ENCODE measurements around the gene CLIP1. TPM values are rescaled to one million over a fixed set of nuclear protein-coding genes. Genes with fewer than 3 reads are reported as not detected.

Gene CLIP1
- total RNA-seq, 1 experiment from 2014 or later = 16.0 TPM

GRCh38 chr12:122250536-122250935 is 171.9 kb downstream of the CLIP1 start:
- Histone ChIP-seq H3K79me2 (ENCODE audit: low read length) (peaks cover 5% of the 10 kb centered on the region; the same call in 1 of the 2 replicates), H3K9me2 (replicated peaks; ENCODE audit: insufficient read depth, low read length) (no peaks in the 10 kb centered on the region), H3K4me1 (ENCODE audit: low read length) (no peaks in the 10 kb centered on the region), H3K27me3 (ENCODE audit: low read length) (no peaks in the 10 kb centered on the region), H3K9me3 (ENCODE audit: low read length) (no peaks in the 10 kb centered on the region), H3K9ac (ENCODE audit: low read length) (no peak overlapping the region), H4K20me1 (ENCODE audit: insufficient read depth, low read depth, low read length) (no peaks in the 10 kb centered on the region), H3K4me3 (ENCODE audit: low read length) (no peak overlapping the region), H2AFZ (ENCODE audit: low read length) (no peak overlapping the region), H3K36me3 (ENCODE audit: insufficient read depth, low read length) (peaks cover 4% of the 10 kb centered on the region; the same call in 1 of the 2 replicates), H3K27ac (ENCODE audit: low read length) (no peak overlapping the region), H3K4me2 (ENCODE audit: low read depth, low read length, poor library complexity, severe bottlenecking) (no peak overlapping the region)
- DNase-seq = no peak

DNA sequence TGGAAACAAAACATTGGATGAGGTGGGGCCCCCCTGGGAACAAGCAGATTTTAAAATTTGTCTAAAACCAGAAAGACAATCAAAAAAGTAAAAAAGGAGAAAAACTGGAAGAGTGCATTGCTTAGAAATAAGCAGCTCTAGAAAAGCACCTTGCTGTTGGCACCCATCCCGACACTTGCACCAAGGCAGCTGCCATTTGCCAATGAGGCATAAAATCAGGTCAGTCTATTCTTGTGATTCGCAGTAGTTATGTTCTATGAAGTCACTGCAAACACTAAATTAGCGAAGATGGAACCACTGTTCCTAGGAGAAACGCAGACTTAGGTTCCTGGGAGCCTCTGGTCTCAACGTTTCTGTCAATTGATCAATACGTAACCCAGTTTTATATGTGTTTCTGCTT is 172.4 kb downstream of the CLIP1 start:
- DNase-seq = no peak
- Histone ChIP-seq H2AFZ (ENCODE audit: low read length) (no peak overlapping the region), H3K27ac (ENCODE audit: low read length) (no peak overlapping the region), H3K4me2 (ENCODE audit: low read depth, low read length, poor library complexity, severe bottlenecking) (no peak overlapping the region), H4K20me1 (ENCODE audit: insufficient read depth, low read depth, low read length) (no peaks in the 10 kb centered on the region), H3K9ac (ENCODE audit: low read length) (no peak overlapping the region), H3K9me3 (ENCODE audit: low read length) (no peaks in the 10 kb centered on the region), H3K4me3 (ENCODE audit: low read length) (no peak overlapping the region), H3K27me3 (ENCODE audit: low read length) (no peaks in the 10 kb centered on the region), H3K79me2 (ENCODE audit: low read length) (peaks cover 5% of the 10 kb centered on the region; the same call in 1 of the 2 replicates), H3K4me1 (ENCODE audit: low read length) (no peaks in the 10 kb centered on the region), H3K36me3 (ENCODE audit: insufficient read depth, low read length) (peaks cover 4% of the 10 kb centered on the region; the same call in 1 of the 2 replicates), H3K9me2 (replicated peaks; ENCODE audit: insufficient read depth, low read length) (no peaks in the 10 kb centered on the region)

GRCh38 chr12:122245553-122245952 is 176.9 kb downstream of the CLIP1 start:
- Histone ChIP-seq H3K27me3 (ENCODE audit: low read length) (no peaks in the 10 kb centered on the region), H3K4me1 (ENCODE audit: low read length) (no peaks in the 10 kb centered on the region), H2AFZ (ENCODE audit: low read length) (no peak overlapping the region), H3K9ac (ENCODE audit: low read length) (no peak overlapping the region), H3K4me2 (ENCODE audit: low read depth, low read length, poor library complexity, severe bottlenecking) (no peak overlapping the region), H3K9me2 (replicated peaks; ENCODE audit: insufficient read depth, low read length) (no peaks in the 10 kb centered on the region), H3K9me3 (ENCODE audit: low read length) (no peaks in the 10 kb centered on the region), H3K4me3 (ENCODE audit: low read length) (no peak overlapping the region), H4K20me1 (ENCODE audit: insufficient read depth, low read depth, low read length) (no peaks in the 10 kb centered on the region), H3K27ac (ENCODE audit: low read length) (no peak overlapping the region), H3K79me2 (ENCODE audit: low read length) (no peaks in the 10 kb centered on the region; the same call in 1 of the 2 replicates), H3K36me3 (ENCODE audit: insufficient read depth, low read length) (peaks cover 4% of the 10 kb centered on the region; the same call in 1 of the 2 replicates)
- no peak for DNase-seq

DNA sequence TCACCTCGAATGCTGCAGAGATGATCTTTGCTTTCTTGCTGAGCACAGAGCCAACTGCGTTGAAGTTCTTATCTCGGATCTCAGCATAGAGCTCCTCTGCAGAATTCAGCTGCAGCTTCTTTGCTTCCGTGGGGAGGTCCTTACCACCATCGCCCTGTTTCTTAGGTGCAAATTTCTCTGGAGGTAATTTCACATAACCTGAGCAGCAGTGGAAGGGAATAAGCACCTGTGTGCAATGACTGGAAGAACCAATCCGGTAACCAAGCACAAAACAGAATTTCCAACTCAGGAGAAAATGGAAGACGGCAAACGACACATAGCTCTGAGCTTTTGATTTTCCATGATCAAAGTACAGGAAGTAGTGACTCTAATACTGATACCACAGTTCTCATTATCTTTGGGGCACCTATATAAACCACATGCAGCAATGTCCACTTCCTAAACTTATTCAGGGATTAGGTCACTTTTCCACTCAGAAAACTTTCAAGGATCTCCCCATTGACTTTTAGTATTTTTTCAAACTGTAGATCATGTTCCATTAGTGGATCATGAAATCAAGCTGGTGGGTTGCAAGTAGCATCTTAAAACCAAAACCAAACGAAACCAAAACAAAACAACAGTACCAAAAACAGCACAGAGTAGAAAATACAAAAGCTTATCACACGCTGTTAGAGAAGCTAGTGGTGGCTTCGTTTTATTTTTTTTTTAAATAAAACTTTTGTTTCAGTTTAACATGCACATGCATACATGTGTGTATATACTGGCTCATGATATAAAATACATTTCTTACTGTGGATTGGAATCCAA is 177.7 kb downstream of the CLIP1 start:
- no peak for DNase-seq
- H3K36me3 ChIP-seq (ENCODE audit: insufficient read depth, low read length) = peaks cover 4% of the 10 kb centered on the region; the same call in 1 of the 2 replicates
- no peak overlapping the region for H3K27ac ChIP-seq (ENCODE audit: low read length)
- H3K4me2 ChIP-seq (ENCODE audit: low read depth, low read length, poor library complexity, severe bottlenecking) = no peak overlapping the region
- H3K9me2 ChIP-seq (replicated peaks; ENCODE audit: insufficient read depth, low read length) = no peaks in the 10 kb centered on the region
- H3K9me3 ChIP-seq (ENCODE audit: low read length) = no peaks in the 10 kb centered on the region
- H3K27me3 ChIP-seq (ENCODE audit: low read length) = no peaks in the 10 kb centered on the region
- H4K20me1 ChIP-seq (ENCODE audit: insufficient read depth, low read depth, low read length) = no peaks in the 10 kb centered on the region
- H3K9ac ChIP-seq (ENCODE audit: low read length) = no peak overlapping the region
- H2AFZ ChIP-seq (ENCODE audit: low read length) = no peak overlapping the region
- no peaks in the 10 kb centered on the region for H3K4me1 ChIP-seq (ENCODE audit: low read length)
- H3K79me2 ChIP-seq (ENCODE audit: low read length) = no peaks in the 10 kb centered on the region; the same call in 1 of the 2 replicates
- H3K4me3 ChIP-seq (ENCODE audit: low read length) = no peak overlapping the region

- Histone ChIP-seq H3K4me3 (ENCODE audit: low read length) (no peak overlapping the region), H3K27ac (ENCODE audit: low read length) (no peak overlapping the region)
- no peak for DNase-seq
Observed at GRCh38 chr12:122243965-122244364, 178.5 kb downstream of the CLIP1 start.

DNA sequence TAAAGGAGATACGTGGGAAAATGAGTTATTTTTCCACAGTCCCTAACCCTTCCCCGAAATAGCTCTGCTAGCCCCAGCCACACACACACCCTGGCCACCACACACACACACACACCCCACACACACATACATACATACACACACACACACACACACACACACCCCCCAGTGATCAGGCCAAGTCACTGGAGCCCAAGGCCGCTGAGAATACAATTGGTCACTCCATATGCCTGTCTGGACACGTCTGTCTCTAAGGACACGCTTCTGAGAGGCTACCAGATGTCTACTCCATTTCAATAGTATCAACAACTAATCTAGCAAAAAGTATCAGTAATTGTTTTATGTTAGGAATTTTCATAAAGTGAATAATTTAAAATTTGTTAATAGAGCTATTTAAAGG is 183.6 kb downstream of the CLIP1 start:
- Histone ChIP-seq H3K36me3 (ENCODE audit: insufficient read depth, low read length) (no peaks in the 10 kb centered on the region; the same call in 1 of the 2 replicates), H3K27me3 (ENCODE audit: low read length) (no peaks in the 10 kb centered on the region), H4K20me1 (ENCODE audit: insufficient read depth, low read depth, low read length) (no peaks in the 10 kb centered on the region), H3K4me3 (ENCODE audit: low read length) (no peak overlapping the region), H3K79me2 (ENCODE audit: low read length) (no peaks in the 10 kb centered on the region), H3K4me2 (ENCODE audit: low read depth, low read length, poor library complexity, severe bottlenecking) (no peak overlapping the region), H3K9me3 (ENCODE audit: low read length) (no peaks in the 10 kb centered on the region), H3K9ac (ENCODE audit: low read length) (no peak overlapping the region), H3K9me2 (replicated peaks; ENCODE audit: insufficient read depth, low read length) (no peaks in the 10 kb centered on the region), H3K27ac (ENCODE audit: low read length) (no peak overlapping the region), H3K4me1 (ENCODE audit: low read length) (no peaks in the 10 kb centered on the region), H2AFZ (ENCODE audit: low read length) (no peak overlapping the region)
- no peak for DNase-seq

More at GRCh38 chr12:122243965-122244364, 178.5 kb downstream of the CLIP1 start:
- no peaks in the 10 kb centered on the region; the same call in 1 of the 2 replicates for H3K79me2 ChIP-seq (ENCODE audit: low read length)
- no peaks in the 10 kb centered on the region for H3K9me2 ChIP-seq (replicated peaks; ENCODE audit: insufficient read depth, low read length)
- no peaks in the 10 kb centered on the region for H3K4me1 ChIP-seq (ENCODE audit: low read length)
- H4K20me1 ChIP-seq (ENCODE audit: insufficient read depth, low read depth, low read length) = no peaks in the 10 kb centered on the region
- H3K4me2 ChIP-seq (ENCODE audit: low read depth, low read length, poor library complexity, severe bottlenecking) = no peak overlapping the region
- no peak overlapping the region for H2AFZ ChIP-seq (ENCODE audit: low read length)
- H3K27me3 ChIP-seq (ENCODE audit: low read length) = no peaks in the 10 kb centered on the region
- H3K9ac ChIP-seq (ENCODE audit: low read length) = no peak overlapping the region
- no peaks in the 10 kb centered on the region for H3K9me3 ChIP-seq (ENCODE audit: low read length)
- H3K36me3 ChIP-seq (ENCODE audit: insufficient read depth, low read length) = no peaks in the 10 kb centered on the region; the same call in 1 of the 2 replicates

DNA sequence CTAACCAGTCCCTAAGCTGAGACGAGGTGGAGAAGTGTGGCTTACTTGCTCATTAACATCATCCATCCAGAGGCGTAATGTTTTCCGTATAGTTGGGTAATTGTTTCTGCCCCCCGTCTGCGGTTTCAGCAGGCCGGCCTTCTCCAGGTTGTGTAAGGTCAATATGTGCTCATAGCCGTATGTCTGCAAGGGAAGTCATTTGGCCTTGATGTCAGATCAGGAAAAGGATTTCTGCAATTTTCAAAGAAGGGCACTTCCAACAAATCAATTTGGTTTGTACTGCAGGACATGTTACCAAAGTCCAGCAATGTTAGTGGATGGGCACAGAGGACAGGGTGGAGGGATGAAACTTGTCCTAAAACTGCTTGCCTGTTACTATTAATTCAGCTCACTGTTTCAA is 186.7 kb downstream of the CLIP1 start:
- H3K9ac ChIP-seq (ENCODE audit: low read length) = no peak overlapping the region
- no peak for DNase-seq
- no peak overlapping the region for H3K27ac ChIP-seq (ENCODE audit: low read length)
- H3K4me3 ChIP-seq (ENCODE audit: low read length) = no peak overlapping the region
- no peaks in the 10 kb centered on the region for H3K9me3 ChIP-seq (ENCODE audit: low read length)
- no peaks in the 10 kb centered on the region for H3K9me2 ChIP-seq (replicated peaks; ENCODE audit: insufficient read depth, low read length)
- peaks cover 5% of the 10 kb centered on the region; the same call in 1 of the 2 replicates for H3K36me3 ChIP-seq (ENCODE audit: insufficient read depth, low read length)
- no peaks in the 10 kb centered on the region for H4K20me1 ChIP-seq (ENCODE audit: insufficient read depth, low read depth, low read length)
- H3K4me1 ChIP-seq (ENCODE audit: low read length) = no peaks in the 10 kb centered on the region
- H3K27me3 ChIP-seq (ENCODE audit: low read length) = no peaks in the 10 kb centered on the region
- no peak overlapping the region for H3K4me2 ChIP-seq (ENCODE audit: low read depth, low read length, poor library complexity, severe bottlenecking)
- H2AFZ ChIP-seq (ENCODE audit: low read length) = no peak overlapping the region
- no peaks in the 10 kb centered on the region for H3K79me2 ChIP-seq (ENCODE audit: low read length)

DNA sequence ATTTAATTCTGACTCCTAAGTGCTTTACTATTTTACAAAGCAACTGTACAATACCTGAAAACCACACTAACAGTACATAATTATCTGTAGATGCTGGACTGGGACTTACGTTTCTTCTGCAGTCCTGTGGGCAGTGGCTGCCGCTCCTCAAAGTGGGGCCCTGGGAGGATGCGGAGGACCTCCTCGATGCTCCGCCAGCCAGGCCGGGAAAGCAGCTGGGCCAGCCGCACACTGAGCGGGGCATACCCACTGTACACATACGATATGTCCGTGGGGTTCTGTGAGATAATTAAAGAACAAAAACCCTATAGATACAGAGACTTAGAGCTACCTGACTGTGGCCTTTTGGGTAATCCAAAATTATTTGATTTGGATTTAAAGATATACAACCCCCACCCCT is 189.8 kb downstream of the CLIP1 start:
- no peaks in the 10 kb centered on the region for H3K4me1 ChIP-seq (ENCODE audit: low read length)
- DNase-seq = no peak
- H3K27ac ChIP-seq (ENCODE audit: low read length) = no peak overlapping the region
- H4K20me1 ChIP-seq (ENCODE audit: insufficient read depth, low read depth, low read length) = no peaks in the 10 kb centered on the region
- peaks cover 5% of the 10 kb centered on the region; the same call in 1 of the 2 replicates for H3K36me3 ChIP-seq (ENCODE audit: insufficient read depth, low read length)
- H3K9me2 ChIP-seq (replicated peaks; ENCODE audit: insufficient read depth, low read length) = no peaks in the 10 kb centered on the region
- no peaks in the 10 kb centered on the region for H3K79me2 ChIP-seq (ENCODE audit: low read length)
- H3K4me2 ChIP-seq (ENCODE audit: low read depth, low read length, poor library complexity, severe bottlenecking) = no peak overlapping the region
- H3K4me3 ChIP-seq (ENCODE audit: low read length) = no peak overlapping the region
- no peak overlapping the region for H2AFZ ChIP-seq (ENCODE audit: low read length)
- H3K9ac ChIP-seq (ENCODE audit: low read length) = no peak overlapping the region
- no peaks in the 10 kb centered on the region for H3K9me3 ChIP-seq (ENCODE audit: low read length)
- H3K27me3 ChIP-seq (ENCODE audit: low read length) = no peaks in the 10 kb centered on the region
